Prostate gland (tissue), 2 donors: ENCODE measurements around the gene ZXDC. TPM values are rescaled to one million over a fixed set of nuclear protein-coding genes. Genes with fewer than 3 reads are reported as not detected.

Experiments
- DNase-seq: peaks from one replicate; pipeline ENCODE4 v3.0.0-alpha.2; 2019; ENCODE audit warnings: low spot score
- H3K27ac ChIP-seq, 2 donors: fragments of 200-600 bp; sonication (generic); 2 replicates each; pipeline ENCODE4 v1.5.1; 2017 to 2019
- H3K27me3 ChIP-seq: fragments of 200-600 bp; sonication (generic); replicated peaks from 2 replicates; pipeline ENCODE4 v1.5.1; 2019; ENCODE audit not compliant: insufficient read depth
- H3K36me3 ChIP-seq, 2 donors: fragments of 200-600 bp; sonication (generic); 1 replicate in 1 of 2; 2 replicates in 1 of 2; pipeline versions ENCODE4 v1.5.1 to v1.8.1; 2017 to 2019
- H3K4me1 ChIP-seq: fragments of 200-600 bp; sonication (generic); replicated peaks from 2 replicates; pipeline ENCODE4 v1.5.1; 2019
- H3K4me3 ChIP-seq, 2 donors: fragments of 200-600 bp; sonication (generic); 2 replicates each; pipeline ENCODE4 v1.5.1; 2017 to 2019
- H3K9me3 ChIP-seq: fragments of 200-600 bp; sonication (generic); 2 replicates; pipeline ENCODE4 v1.5.1; 2017
- CTCF ChIP-seq, 4 experiments: fragments of 200-600 bp in 2 of 4; fragments of 450-650 bp in 2 of 4; sonication (generic) in 2 of 4; IDR thresholded peaks; 1 replicate in 3 of 4; 2 replicates in 1 of 4; pipeline ENCODE4 v1.5.1; 2016 to 2019; ENCODE audit warnings: antibody characterized with exemption in 4 of 4, mild to moderate bottlenecking in 2 of 4, moderate library complexity in 2 of 4
- POLR2A ChIP-seq: fragments of 450-650 bp; IDR thresholded peaks from one replicate; pipeline ENCODE4 v1.6.1; 2016; ENCODE audit warnings: antibody characterized with exemption, mild to moderate bottlenecking
- POLR2AphosphoS5 ChIP-seq: sonication (generic); formaldehyde crosslinking; IDR thresholded peaks from one replicate; pipeline ENCODE4 v1.6.1; 2017; ENCODE audit warnings: antibody characterized with exemption
- WGBS: methylation state at CpG from one replicate; pipeline ENCODE4 v1.1.5; 2018; 5-methylcytosine and 5-hydroxymethylcytosine counted together
- intact Hi-C: fragments of 100-400 bp; cut with DNase I; formaldehyde crosslinking; loops from one replicate; pipeline ENCODE4 v1.14.2; 2022
- total RNA-seq, 2 donors: library from RNA; depleted of rRNA; stranded (reverse); fragments of >200 nt; gene quantifications; one replicate each; pipeline ENCODE4 v1.1.0, GENCODE V29; 2016

The ZXDC gene
- total RNA-seq, 2 donors from 2014 or later: 47.7 to 87.0 TPM

GRCh38 chr3:126392246-126392645 lies 83.4 kb downstream of the ZXDC start:
- intact Hi-C loops: no loop called here
- no peaks in the 10 kb centered on the region for H3K4me1 ChIP-seq
- H3K27me3 ChIP-seq: no peaks in the 10 kb centered on the region
- TF ChIP-seq POLR2A: no peak
- TF ChIP-seq POLR2AphosphoS5: no peak
- TF ChIP-seq CTCF (IDR thresholded peaks at IDR 0.05): no peak
- WGBS: 60% methylated on average over 12 of the region's 12 CpGs
- H3K27ac ChIP-seq: no peak overlapping the region
- no peaks in the 10 kb centered on the region for H3K9me3 ChIP-seq
- DNase-seq: no peak
- H3K4me3 ChIP-seq: no peak overlapping the region
- H3K36me3 ChIP-seq: no peaks in the 10 kb centered on the region

- Histone ChIP-seq H3K4me1 (no peaks in the 10 kb centered on the region), H3K36me3 (no peaks in the 10 kb centered on the region), H3K4me3 (no peak overlapping the region), H3K27me3 (no peaks in the 10 kb centered on the region), H3K9me3 (no peaks in the 10 kb centered on the region), H3K27ac (no peak overlapping the region)
- DNase-seq: no peak
- 39% methylated on average over 1 of the region's 1 CpG for WGBS
- TF ChIP-seq POLR2A (no peak), POLR2AphosphoS5 (no peak), CTCF (IDR thresholded peaks at IDR 0.05) (no peak)
- intact Hi-C loops: no loop called here
These were observed 84.1 kb downstream of the ZXDC start for GRCh38 chr3:126391631-126392030.

GRCh38 chr3:126390751-126391150 lies 84.9 kb downstream of the ZXDC start:
- Histone ChIP-seq H3K27ac (no peak overlapping the region), H3K27me3 (no peaks in the 10 kb centered on the region), H3K4me3 (no peak overlapping the region), H3K4me1 (no peaks in the 10 kb centered on the region), H3K36me3 (no peaks in the 10 kb centered on the region), H3K9me3 (no peaks in the 10 kb centered on the region)
- no peak for DNase-seq
- whole genome bisulfite sequencing: 86% methylated on average over 4 of the region's 4 CpGs
- intact Hi-C loops: no loop called here
- TF ChIP-seq POLR2A: no peak
- no peak for TF ChIP-seq POLR2AphosphoS5
- TF ChIP-seq CTCF (IDR thresholded peaks at IDR 0.05): no peak

GRCh38 chr3:126390201-126390600 lies 85.5 kb downstream of the ZXDC start:
- Histone ChIP-seq H3K9me3 (no peaks in the 10 kb centered on the region), H3K27me3 (no peaks in the 10 kb centered on the region), H3K4me1 (no peaks in the 10 kb centered on the region), H3K27ac (no peak overlapping the region), H3K36me3 (no peaks in the 10 kb centered on the region), H3K4me3 (no peak overlapping the region)
- 95% methylated on average over 15 of the region's 15 CpGs for WGBS
- DNase-seq: no peak
- no peak for TF ChIP-seq POLR2A
- TF ChIP-seq POLR2AphosphoS5: no peak
- TF ChIP-seq CTCF (IDR thresholded peaks at IDR 0.05): no peak
- intact Hi-C loops: no loop called here

GRCh38 chr3:126389794-126390146 lies 85.9 kb downstream of the ZXDC start:
- TF ChIP-seq POLR2AphosphoS5: no peak
- Histone ChIP-seq H3K4me1 (no peaks in the 10 kb centered on the region), H3K9me3 (no peaks in the 10 kb centered on the region), H3K36me3 (no peaks in the 10 kb centered on the region), H3K4me3 (no peak overlapping the region), H3K27me3 (no peaks in the 10 kb centered on the region), H3K27ac (no peak overlapping the region)
- WGBS: 71% methylated on average over 17 of the region's 17 CpGs
- no peak for DNase-seq
- intact Hi-C loops: loop anchor here (1.0 to 5.0 kb wide), 3 partner anchors 33 to 257 kb away; no protein-coding TSS in a partner anchor
